A673 (cell line): ENCODE data around the gene IL4.

Experiments
- EZH2 ChIP-seq: fragments of 200-600 bp; sonication (generic); IDR thresholded peaks from 2 replicates; pipeline ENCODE4 v1.6.1; 2017; ENCODE audit warnings: borderline replicate concordance, low read depth, mild to moderate bottlenecking, mixed read lengths, antibody characterized with exemption, low read length; ENCODE audit not compliant: poor library complexity, severe bottlenecking
- TF ChIP-seq, protein P1 (sequence below): fragments of 300-800, 200-600 bp; sonication (generic); conservative IDR thresholded peaks from 2 replicates; pipeline ENCODE4 v1.5.1; 2017; ENCODE audit warnings: low read depth, mild to moderate bottlenecking, antibody characterized with exemption, low read length, moderate library complexity, mixed read lengths

DNA sequence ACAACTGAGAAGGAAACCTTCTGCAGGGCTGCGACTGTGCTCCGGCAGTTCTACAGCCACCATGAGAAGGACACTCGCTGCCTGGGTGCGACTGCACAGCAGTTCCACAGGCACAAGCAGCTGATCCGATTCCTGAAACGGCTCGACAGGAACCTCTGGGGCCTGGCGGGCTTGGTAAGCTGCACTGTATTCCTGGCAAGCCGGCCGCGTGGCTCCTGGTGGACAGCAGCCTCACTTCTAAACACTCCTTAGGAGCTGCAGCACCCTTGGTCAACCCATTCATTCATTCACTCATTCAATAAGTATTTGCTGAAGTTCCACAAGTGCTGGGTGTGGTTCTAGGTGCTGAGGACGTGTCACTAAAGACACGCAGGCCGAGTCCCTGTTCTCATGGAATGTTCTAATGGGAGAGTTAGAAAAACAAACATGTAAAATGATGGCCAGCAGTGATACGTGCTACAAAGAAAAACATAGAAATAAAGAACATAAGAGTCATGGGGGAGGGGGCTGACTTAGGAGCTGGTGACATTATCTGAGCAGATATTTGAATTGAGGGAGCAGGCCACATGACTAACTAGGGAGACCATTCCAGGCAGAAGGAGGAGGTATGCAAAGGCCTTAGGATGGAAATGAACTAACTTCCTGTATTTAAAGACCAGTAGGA, 6.1 kb downstream of the IL4 start:
- TF ChIP-seq, protein P1, sequence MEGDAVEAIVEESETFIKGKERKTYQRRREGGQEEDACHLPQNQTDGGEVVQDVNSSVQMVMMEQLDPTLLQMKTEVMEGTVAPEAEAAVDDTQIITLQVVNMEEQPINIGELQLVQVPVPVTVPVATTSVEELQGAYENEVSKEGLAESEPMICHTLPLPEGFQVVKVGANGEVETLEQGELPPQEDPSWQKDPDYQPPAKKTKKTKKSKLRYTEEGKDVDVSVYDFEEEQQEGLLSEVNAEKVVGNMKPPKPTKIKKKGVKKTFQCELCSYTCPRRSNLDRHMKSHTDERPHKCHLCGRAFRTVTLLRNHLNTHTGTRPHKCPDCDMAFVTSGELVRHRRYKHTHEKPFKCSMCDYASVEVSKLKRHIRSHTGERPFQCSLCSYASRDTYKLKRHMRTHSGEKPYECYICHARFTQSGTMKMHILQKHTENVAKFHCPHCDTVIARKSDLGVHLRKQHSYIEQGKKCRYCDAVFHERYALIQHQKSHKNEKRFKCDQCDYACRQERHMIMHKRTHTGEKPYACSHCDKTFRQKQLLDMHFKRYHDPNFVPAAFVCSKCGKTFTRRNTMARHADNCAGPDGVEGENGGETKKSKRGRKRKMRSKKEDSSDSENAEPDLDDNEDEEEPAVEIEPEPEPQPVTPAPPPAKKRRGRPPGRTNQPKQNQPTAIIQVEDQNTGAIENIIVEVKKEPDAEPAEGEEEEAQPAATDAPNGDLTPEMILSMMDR = no peak
- no peak for TF ChIP-seq EZH2
